GM19193 (cell line): ENCODE results near the gene MEGF6.

Source experiments
- POLR2A ChIP-seq: IDR thresholded peaks from 4 replicates; pipeline ENCODE4 v1.6.1; 2011; ENCODE audit not compliant: insufficient read depth, insufficient read length; ENCODE audit errors: extremely low read depth

Gene MEGF6

GRCh38 chr1:3626025-3626424 is 14.7 kb upstream of the MEGF6 start:
- TF ChIP-seq POLR2A: no peak

DNA sequence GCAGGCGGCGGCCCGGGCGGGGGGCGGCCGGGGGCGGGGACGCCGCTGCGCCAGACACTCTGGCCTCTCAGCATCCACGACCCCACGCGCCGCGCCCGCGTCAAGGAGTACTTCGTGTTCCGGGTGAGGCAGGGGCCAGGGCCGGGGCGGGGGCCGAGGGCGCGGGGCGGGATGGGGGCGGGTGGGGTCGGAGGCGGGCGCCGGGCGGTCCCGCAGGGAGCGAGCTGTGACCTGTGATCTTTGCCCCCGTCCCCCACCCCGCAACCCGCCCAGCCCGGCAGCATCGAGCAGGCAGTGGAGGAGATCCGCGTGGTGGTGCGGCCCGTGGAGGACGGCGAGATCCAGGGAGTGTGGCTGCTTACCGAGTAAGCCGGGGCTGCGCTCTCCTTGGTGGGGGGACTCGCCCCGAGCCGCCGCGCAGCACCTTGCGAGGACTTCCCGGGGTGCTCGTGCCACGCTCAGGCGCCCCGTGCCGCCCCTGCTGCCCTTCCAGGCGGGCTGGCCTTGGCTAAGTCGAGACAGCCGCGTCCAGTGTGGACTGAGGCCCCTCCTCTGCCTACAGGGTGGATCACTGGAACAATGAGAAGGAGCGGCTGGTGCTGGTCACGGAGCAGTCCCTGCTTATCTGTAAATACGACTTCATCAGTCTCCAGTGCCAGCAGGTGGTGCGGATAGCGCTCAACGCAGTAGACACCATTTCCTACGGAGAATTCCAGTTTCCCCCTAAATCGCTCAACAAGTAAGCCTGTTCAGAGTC is 14.0 kb upstream of the MEGF6 start:
- no peak for TF ChIP-seq POLR2A

GRCh38 chr1:3624200-3625136 is 13.2 kb upstream of the MEGF6 start, which contains the start of gene TPRG1L:
TPRG1L (plus strand) TSS chr1:3625015; CDS start chr1:3625073, 58 bp downstream.
- peak; percentile 36 for TF ChIP-seq POLR2A

DNA sequence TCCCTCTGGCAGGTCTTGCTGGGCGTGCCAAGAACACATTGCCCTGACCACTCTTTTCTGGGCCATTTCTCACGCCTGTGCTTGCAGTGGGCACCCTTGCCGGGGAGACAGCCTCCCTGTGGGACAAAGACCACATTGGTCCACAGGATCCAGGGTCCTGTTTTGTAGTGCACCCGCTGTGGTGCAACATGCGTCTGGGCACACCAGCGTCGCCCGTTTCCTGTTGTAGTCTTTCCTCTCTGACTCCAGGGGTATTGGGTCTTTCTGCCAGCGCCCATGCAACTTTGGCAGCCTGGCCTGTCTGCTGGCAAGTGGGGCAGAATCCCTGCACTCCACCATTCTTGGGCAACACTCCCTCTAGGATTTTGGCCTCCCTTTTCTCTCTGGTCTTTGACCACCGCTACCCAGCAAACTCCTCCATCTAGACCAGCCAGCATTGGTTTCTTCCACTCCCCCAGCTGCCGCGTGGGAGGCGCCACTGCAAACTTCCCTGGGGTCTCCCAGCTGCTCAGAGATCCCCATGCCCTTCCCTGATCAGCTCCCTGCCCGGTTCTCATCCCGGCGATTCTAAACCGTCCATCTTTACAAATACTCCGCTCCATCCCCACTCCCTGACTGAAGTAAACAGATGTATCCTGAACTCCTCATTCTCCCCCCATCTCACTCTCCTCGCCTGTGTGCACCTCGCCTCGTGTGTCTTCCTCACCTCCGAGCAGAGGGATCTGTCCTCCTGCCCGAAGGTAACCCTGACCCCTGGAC is 12.3 kb upstream of the MEGF6 start:
- TF ChIP-seq POLR2A: no peak

- no peak for TF ChIP-seq POLR2A
Measured at GRCh38 chr1:3620708-3621107, 9.4 kb upstream of the MEGF6 start.

DNA sequence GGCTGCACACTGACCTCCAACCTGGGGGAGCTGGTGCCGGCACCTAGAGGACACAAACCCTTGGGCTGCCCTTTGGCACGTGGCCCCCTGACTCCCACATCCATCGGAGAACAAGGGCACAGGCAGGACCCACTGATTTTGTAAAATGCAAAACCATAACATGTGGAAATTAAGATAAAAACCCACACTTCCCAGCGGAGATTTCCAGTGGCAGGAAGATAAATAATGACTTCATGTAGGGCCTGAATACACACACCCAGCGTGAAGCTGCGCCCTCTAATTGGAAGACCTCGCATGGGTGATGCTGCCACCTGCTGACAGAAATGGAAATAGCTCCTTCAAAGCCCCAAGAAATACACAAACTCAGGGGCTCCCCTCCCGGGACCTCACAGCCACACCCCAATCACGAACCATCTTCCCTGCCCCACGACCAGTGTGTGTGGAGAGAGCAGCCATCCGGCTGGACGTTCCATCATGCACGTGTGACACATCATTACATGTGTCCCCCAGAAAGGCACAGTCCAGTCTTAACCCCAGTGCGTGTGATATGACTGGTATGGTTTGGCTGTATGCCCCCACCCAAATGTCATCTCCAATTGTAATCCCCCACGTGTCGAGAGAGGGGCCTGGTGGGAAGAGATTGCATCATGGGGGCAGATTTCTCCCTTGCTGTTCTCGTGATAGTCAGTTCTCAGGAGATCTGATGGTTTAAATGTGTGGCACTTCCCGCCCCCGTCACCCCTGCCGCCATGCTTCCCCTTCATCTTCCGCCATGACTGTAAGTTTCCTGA is 7.8 kb upstream of the MEGF6 start:
- no peak for TF ChIP-seq POLR2A

DNA sequence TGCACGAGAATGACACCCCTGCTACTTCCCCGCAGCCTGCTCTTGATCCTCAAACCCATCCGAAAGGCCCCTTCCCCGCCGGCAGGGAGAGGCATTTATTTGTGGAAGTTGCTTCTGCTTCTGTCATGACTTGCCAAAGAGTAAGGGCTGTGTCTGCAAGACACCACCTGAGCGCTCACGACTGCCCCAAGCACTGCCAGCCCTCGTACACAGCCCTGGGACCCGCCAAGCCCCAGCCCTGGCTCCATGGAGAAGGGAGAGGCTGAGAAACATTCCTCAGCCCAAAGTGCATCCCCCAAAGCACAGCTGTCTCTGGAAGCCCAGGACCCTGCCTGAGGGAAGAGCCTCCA is 7.2 kb upstream of the MEGF6 start:
- no peak for TF ChIP-seq POLR2A

- no peak for TF ChIP-seq POLR2A
Measured at GRCh38 chr1:3617806-3618345, 6.6 kb upstream of the MEGF6 start.

GRCh38 chr1:3616861-3617260 is 5.6 kb upstream of the MEGF6 start:
- TF ChIP-seq POLR2A: no peak

DNA sequence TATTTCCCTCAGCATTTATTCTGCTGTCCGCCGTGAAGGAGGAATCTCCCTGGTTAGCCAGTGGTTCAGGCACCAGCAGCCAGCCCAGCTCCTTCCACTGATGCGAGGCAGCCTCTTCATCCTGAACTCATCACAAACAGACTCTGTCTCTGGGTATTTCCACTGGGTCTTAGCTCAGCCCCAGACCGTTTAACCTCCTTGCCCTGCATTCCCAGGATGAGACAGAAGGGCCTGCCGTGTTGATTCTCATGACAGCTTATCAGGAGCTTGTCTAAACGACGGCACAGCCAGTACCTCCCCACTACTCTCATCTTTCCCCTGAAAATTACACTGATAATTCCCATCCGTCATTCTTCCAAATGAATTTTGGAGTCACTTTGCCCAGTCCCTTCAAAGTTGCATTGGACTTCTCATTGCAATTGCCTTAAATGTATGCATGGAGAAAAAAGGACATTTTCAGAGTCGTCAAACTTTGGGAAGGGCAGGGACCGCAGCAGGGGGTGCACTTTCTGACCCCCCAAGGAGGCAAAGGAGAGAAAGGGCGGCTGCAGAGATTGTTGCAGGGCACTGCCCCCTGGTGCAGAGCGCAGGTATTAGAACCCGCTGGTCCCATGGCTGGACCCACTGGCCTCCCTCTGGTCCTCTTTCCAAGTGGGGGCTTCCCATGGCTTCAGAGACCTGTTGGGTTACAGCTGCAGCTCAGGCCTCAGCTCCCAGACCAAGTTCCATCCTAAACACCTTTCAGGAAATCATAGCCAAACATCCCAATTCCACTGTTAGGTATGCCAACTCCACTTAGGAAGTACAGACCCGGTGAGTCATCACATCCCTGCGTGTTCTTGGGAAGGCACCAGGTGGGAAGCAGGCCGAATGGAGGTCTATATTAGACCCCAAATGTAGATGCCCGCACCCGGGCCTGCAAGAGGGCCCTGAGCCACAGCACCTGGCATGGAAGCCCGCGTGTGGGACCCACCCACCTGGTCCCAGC is 3.7 kb upstream of the MEGF6 start:
- TF ChIP-seq POLR2A: no peak

- no peak for TF ChIP-seq POLR2A
Measured at GRCh38 chr1:3612123-3612522, 815 bp upstream of the MEGF6 start.

DNA sequence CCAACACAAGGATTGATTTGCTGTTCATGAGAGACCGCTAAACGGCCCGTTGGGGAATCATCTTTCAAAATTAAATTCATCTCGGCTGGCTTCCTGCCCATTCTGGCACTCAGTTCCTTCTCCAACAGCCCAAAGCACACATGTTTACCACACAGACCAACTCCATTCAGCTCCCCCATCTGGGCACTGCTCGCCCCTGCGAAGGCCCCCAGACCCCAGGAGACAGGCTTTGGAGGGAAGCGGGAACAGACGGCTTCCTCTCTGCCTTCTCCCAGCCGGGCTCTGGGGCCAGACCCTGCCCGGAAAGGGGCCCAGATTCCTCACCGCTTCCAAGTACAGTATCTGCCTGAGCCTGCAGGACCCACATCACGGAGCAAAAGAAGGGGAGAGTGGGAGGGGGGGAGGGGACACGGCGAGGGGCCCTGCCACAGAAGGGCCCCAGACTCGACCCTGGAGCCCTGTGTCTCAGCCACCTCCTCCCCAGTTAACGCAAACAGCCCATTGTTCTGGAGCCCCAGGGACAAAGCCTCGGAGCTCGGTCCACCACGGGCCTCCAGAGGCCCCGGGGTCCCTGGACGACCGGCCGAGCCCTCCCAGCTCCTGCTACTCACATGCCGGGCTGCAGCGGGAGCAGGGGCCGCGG is 660 bp downstream of the MEGF6 start:
- TF ChIP-seq POLR2A: no peak

DNA sequence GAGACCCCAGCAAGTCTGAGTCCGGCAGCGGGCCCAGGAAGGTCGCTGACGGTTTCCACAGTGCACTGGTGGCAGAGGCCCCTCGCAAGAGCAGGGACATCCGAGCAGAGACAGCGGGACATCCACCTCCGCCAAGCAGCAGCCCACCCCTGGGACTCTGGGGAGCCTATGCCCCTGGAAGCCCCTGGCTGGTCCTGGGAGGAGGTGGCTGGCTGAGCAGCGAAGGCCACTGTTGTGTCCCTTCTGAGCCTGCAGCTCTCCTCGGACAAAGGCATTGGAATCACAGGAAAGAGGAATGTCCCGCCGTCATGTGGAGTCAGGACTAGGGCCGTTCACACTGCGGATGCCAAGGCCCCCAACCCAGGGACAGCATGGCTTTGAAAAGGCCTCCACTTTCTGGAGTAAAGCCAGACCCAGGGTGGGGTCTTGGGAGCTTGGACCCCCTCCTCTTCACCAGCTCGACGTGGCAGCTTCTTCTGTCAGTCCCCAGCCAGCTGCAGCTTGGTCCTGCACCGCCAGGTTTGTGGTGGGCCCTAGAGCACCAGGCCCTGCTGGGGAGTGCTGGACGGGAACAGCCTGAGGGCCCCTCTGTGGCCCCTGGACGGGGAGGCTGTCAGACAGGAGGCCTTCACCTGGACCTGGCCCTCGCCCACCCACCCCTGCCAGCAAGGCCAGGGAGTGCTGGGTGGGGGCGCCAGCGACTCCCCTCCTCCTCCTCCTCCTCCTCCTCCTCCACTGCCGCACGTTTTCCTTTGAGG is 1.4 kb downstream of the MEGF6 start:
- TF ChIP-seq POLR2A: no peak
